Hepatocyte (in vitro differentiated cells): ENCODE data around the gene PLCL1.

ENCODE experiments used
- CTCF ChIP-seq: fragments of 200-600 bp; sonication (generic); IDR thresholded peaks from 2 replicates; pipeline ENCODE4 v1.5.1; 2016; ENCODE audit warnings: antibody characterized with exemption, mild to moderate bottlenecking; ENCODE audit not compliant: poor library complexity
- EZH2 ChIP-seq: fragments of 200-600 bp; sonication (generic); IDR thresholded peaks from 2 replicates; pipeline ENCODE4 v1.6.1; 2016; ENCODE audit warnings: antibody characterized with exemption, mild to moderate bottlenecking, borderline replicate concordance

DNA sequence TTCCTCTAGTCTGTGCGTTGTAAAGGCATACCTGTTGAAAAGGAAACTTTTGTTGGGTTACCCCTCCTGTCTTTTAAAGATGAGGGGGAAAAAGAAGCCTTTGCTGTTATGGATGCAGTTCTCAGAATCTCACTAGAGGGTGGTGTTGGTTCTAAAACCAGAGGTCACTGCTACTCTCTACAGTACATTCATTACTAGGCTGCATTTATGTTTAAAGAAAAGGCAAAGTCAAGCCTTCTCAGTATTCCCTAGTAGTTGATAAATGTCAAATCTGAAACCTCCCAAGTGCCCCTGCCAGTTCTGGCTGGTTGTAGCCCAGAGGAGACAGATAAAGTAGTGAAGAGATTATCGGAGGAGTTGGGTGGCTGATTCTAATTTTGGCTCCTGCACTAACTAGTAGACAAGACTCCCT is 1.4 kb upstream of the PLCL1 start:
- TF ChIP-seq EZH2 (no peak), CTCF (peak; percentile 81)
